ENCODE data around the gene NR6A1. TPM values are rescaled to one million over a fixed set of nuclear protein-coding genes. Genes with fewer than 3 reads are reported as not detected.

Gene NR6A1
- total and polyA plus RNA-seq, 4 experiments from 2014 or later, result 0.06 TPM; not detected in 3

- no peak for DNase-seq
- no peaks in the 10 kb centered on the region for H3K27me3 ChIP-seq (ENCODE audit: insufficient read depth, low read length)
- H3K36me3 Mint-ChIP-seq, result no peaks in the 10 kb centered on the region
- CTCF ChIA-PET (ENCODE audit: partially characterized antibody), result interaction anchor here (0.6 kb wide), 1 partner anchor 35 kb away, joined by 3 read pairs; no protein-coding TSS in a partner anchor
- no peaks in the 10 kb centered on the region for H3K4me1 Mint-ChIP-seq
- H3K27ac ChIP-seq (ENCODE audit: low read depth, low read length), result no peak overlapping the region
- no peak overlapping the region for H3K4me3 ChIP-seq (ENCODE audit: low read length in 2 of 2)
- H3K9me3 ChIP-seq (ENCODE audit: control insufficient read depth in 1 of 2, low read length in 2 of 2), result no peaks in the 10 kb centered on the region
- H3K4me3 Mint-ChIP-seq, result no peak overlapping the region
- H3K27ac Mint-ChIP-seq, result no peak overlapping the region
- POLR2A ChIA-PET (ENCODE audit: partially characterized antibody), result interaction anchor here (1.0 kb wide), 1 partner anchor 36 kb away, joined by 3 read pairs; no protein-coding TSS in a partner anchor
- H3K4me1 ChIP-seq (ENCODE audit: insufficient read depth, low read length), result no peaks in the 10 kb centered on the region
- intact Hi-C loops (cut with micrococcal nuclease), result no loop called here
- peaks cover 3 to 4% of the 10 kb centered on the region in 2 donors for H3K27me3 Mint-ChIP-seq
- no peaks in the 10 kb centered on the region for H3K9me3 Mint-ChIP-seq
- no peaks in the 10 kb centered on the region for H3K36me3 ChIP-seq (ENCODE audit: insufficient read depth, low read length)
These were observed 146.4 kb downstream of the NR6A1 start for GRCh38 chr9:124624735-124624992.

GRCh38 chr9:124623966-124624734 is 147.0 kb downstream of the NR6A1 start:
- POLR2A ChIA-PET (ENCODE audit: partially characterized antibody), result interaction anchor here (1.0 kb wide), 1 partner anchor 36 kb away, joined by 3 read pairs; no protein-coding TSS in a partner anchor
- Mint-ChIP-seq H3K4me3 (no peak overlapping the region), H3K4me1 (no peaks in the 10 kb centered on the region), H3K27me3 (peaks cover 3 to 4% of the 10 kb centered on the region in 2 donors), H3K9me3 (no peaks in the 10 kb centered on the region), H3K36me3 (no peaks in the 10 kb centered on the region), H3K27ac (no peak overlapping the region)
- DNase-seq, result no peak
- no peak overlapping the region for H3K27ac ChIP-seq (ENCODE audit: low read depth, low read length)
- no peaks in the 10 kb centered on the region for H3K27me3 ChIP-seq (ENCODE audit: insufficient read depth, low read length)
- CTCF ChIA-PET (ENCODE audit: partially characterized antibody), result interaction anchor here (0.6 kb wide), 1 partner anchor 34 kb away, joined by 3 read pairs; no protein-coding TSS in a partner anchor
- intact Hi-C loops (cut with micrococcal nuclease), result no loop called here
- no peaks in the 10 kb centered on the region for H3K9me3 ChIP-seq (ENCODE audit: control insufficient read depth in 1 of 2, low read length in 2 of 2)
- no peak overlapping the region for H3K4me3 ChIP-seq (ENCODE audit: low read length in 2 of 2)
- H3K4me1 ChIP-seq (ENCODE audit: insufficient read depth, low read length), result no peaks in the 10 kb centered on the region
- no peaks in the 10 kb centered on the region for H3K36me3 ChIP-seq (ENCODE audit: insufficient read depth, low read length)

- Mint-ChIP-seq H3K27ac (no peak overlapping the region), H3K4me3 (no peak overlapping the region), H3K36me3 (no peaks in the 10 kb centered on the region), H3K27me3 (peaks cover 3 to 6% of the 10 kb centered on the region in 2 donors), H3K4me1 (no peaks in the 10 kb centered on the region), H3K9me3 (no peaks in the 10 kb centered on the region)
- H3K36me3 ChIP-seq (ENCODE audit: insufficient read depth, low read length), result no peaks in the 10 kb centered on the region
- H3K9me3 ChIP-seq (ENCODE audit: control insufficient read depth in 1 of 2, low read length in 2 of 2), result no peaks in the 10 kb centered on the region
- intact Hi-C loops (cut with micrococcal nuclease), result no loop called here
- no peaks in the 10 kb centered on the region for H3K4me1 ChIP-seq (ENCODE audit: insufficient read depth, low read length)
- ChIA-PET CTCF (ENCODE audit: partially characterized antibody) (interaction anchor here (1.2 to 1.5 kb wide), 2 partner anchors 9 to 89 kb away, joined by 3 to 5 read pairs; no protein-coding TSS in a partner anchor), POLR2A (ENCODE audit: partially characterized antibody) (no interaction called here)
- H3K27me3 ChIP-seq (ENCODE audit: insufficient read depth, low read length), result no peaks in the 10 kb centered on the region
- H3K27ac ChIP-seq (ENCODE audit: low read depth, low read length), result no peak overlapping the region
- H3K4me3 ChIP-seq (ENCODE audit: low read length in 2 of 2), result no peak overlapping the region
- no peak for DNase-seq
These were observed 148.2 kb downstream of the NR6A1 start for GRCh38 chr9:124622882-124623281.

GRCh38 chr9:124621371-124622328 is 149.5 kb downstream of the NR6A1 start:
- ChIA-PET CTCF (ENCODE audit: partially characterized antibody) (interaction anchor here (0.7 to 1.5 kb wide), 3 partner anchors 8 to 90 kb away, joined by 3 to 5 read pairs (median 3); no protein-coding TSS in a partner anchor), POLR2A (ENCODE audit: partially characterized antibody) (no interaction called here)
- H3K4me3 ChIP-seq (ENCODE audit: low read length in 2 of 2), result no peak overlapping the region
- no peaks in the 10 kb centered on the region for H3K27me3 ChIP-seq (ENCODE audit: insufficient read depth, low read length)
- Mint-ChIP-seq H3K9me3 (no peaks in the 10 kb centered on the region), H3K36me3 (no peaks in the 10 kb centered on the region), H3K4me3 (no peak overlapping the region), H3K27ac (no peak overlapping the region), H3K27me3 (peaks cover 6 to 7% of the 10 kb centered on the region in 2 donors), H3K4me1 (no peaks in the 10 kb centered on the region)
- DNase-seq, result no peak
- H3K4me1 ChIP-seq (ENCODE audit: insufficient read depth, low read length), result no peaks in the 10 kb centered on the region
- no peaks in the 10 kb centered on the region for H3K36me3 ChIP-seq (ENCODE audit: insufficient read depth, low read length)
- H3K27ac ChIP-seq (ENCODE audit: low read depth, low read length), result no peak overlapping the region
- no peaks in the 10 kb centered on the region for H3K9me3 ChIP-seq (ENCODE audit: control insufficient read depth in 1 of 2, low read length in 2 of 2)
- intact Hi-C loops (cut with micrococcal nuclease), result no loop called here

GRCh38 chr9:124618476-124618875 is 152.6 kb downstream of the NR6A1 start:
- intact Hi-C loops (cut with micrococcal nuclease), result loop anchor here (5.0 kb wide), 1 partner anchor 754 kb away; no protein-coding TSS in a partner anchor
- H3K27ac ChIP-seq (ENCODE audit: low read depth, low read length), result no peak overlapping the region
- no peak overlapping the region for H3K4me3 ChIP-seq (ENCODE audit: low read length in 2 of 2)
- ChIA-PET CTCF (ENCODE audit: partially characterized antibody) (interaction anchor here (0.7 to 3.3 kb wide), 3 partner anchors 17 to 115 kb away, joined by 3 to 34 read pairs (median 5); no protein-coding TSS in a partner anchor), POLR2A (ENCODE audit: partially characterized antibody) (no interaction called here)
- no peak overlapping the region for H3K27ac Mint-ChIP-seq
- H3K36me3 ChIP-seq (ENCODE audit: insufficient read depth, low read length), result no peaks in the 10 kb centered on the region
- no peaks in the 10 kb centered on the region for H3K4me1 ChIP-seq (ENCODE audit: insufficient read depth, low read length)
- no peaks in the 10 kb centered on the region for H3K9me3 ChIP-seq (ENCODE audit: control insufficient read depth in 1 of 2, low read length in 2 of 2)
- H3K27me3 Mint-ChIP-seq, result peaks cover 6 to 13% of the 10 kb centered on the region in 2 donors
- DNase-seq, result no peak
- H3K9me3 Mint-ChIP-seq, result no peaks in the 10 kb centered on the region
- no peaks in the 10 kb centered on the region for H3K4me1 Mint-ChIP-seq
- H3K4me3 Mint-ChIP-seq, result no peak overlapping the region
- H3K36me3 Mint-ChIP-seq, result no peaks in the 10 kb centered on the region
- no peaks in the 10 kb centered on the region for H3K27me3 ChIP-seq (ENCODE audit: insufficient read depth, low read length)

GRCh38 chr9:124617477-124618141 is 153.5 kb downstream of the NR6A1 start:
- H3K4me3 Mint-ChIP-seq, result no peak overlapping the region
- no peaks in the 10 kb centered on the region for H3K9me3 ChIP-seq (ENCODE audit: control insufficient read depth in 1 of 2, low read length in 2 of 2)
- no peak overlapping the region for H3K27ac ChIP-seq (ENCODE audit: low read depth, low read length)
- no peak overlapping the region for H3K4me3 ChIP-seq (ENCODE audit: low read length in 2 of 2)
- ChIA-PET POLR2A (ENCODE audit: partially characterized antibody) (no interaction called here), CTCF (ENCODE audit: partially characterized antibody) (interaction anchor here (0.5 to 3.3 kb wide), 19 partner anchors 9 to 758 kb away, joined by 3 to 34 read pairs (median 4); no protein-coding TSS in a partner anchor)
- no peak overlapping the region for H3K27ac Mint-ChIP-seq
- intact Hi-C loops (cut with micrococcal nuclease), result loop anchor here (1.0 to 5.0 kb wide), 3 partner anchors 95 to 755 kb away; partner anchors contain the start of gene WDR38
- no peaks in the 10 kb centered on the region for H3K27me3 ChIP-seq (ENCODE audit: insufficient read depth, low read length)
- H3K9me3 Mint-ChIP-seq, result no peaks in the 10 kb centered on the region
- H3K36me3 ChIP-seq (ENCODE audit: insufficient read depth, low read length), result no peaks in the 10 kb centered on the region
- H3K27me3 Mint-ChIP-seq, result peaks cover 4 to 13% of the 10 kb centered on the region in 2 donors
- no peaks in the 10 kb centered on the region for H3K4me1 ChIP-seq (ENCODE audit: insufficient read depth, low read length)
- peak; percentile 34 to 52 (median 43) for DNase-seq
- H3K36me3 Mint-ChIP-seq, result no peaks in the 10 kb centered on the region
- no peaks in the 10 kb centered on the region for H3K4me1 Mint-ChIP-seq
